Measurements from ENCODE around the gene BTBD10. TPM values are rescaled to one million over a fixed set of nuclear protein-coding genes. Genes with fewer than 3 reads are reported as not detected.

BTBD10 gene
- total RNA-seq, 2 donors from 2014 or later, result 19.8 to 21.5 TPM

GRCh38 chr11:13358596-13359270, 104.3 kb downstream of the BTBD10 start:
- Mint-ChIP-seq H3K4me1 (ENCODE audit: low read depth) (peaks cover 9% of the 10 kb centered on the region), H3K36me3 (ENCODE audit: insufficient read depth in 2 of 2) (peaks cover 2 to 10% of the 10 kb centered on the region in 2 donors), H3K4me3 (no peak overlapping the region), H3K9me3 (no peaks in the 10 kb centered on the region), H3K27ac (no peak overlapping the region), H3K27me3 (ENCODE audit: low read depth) (no peaks in the 10 kb centered on the region)
- DNase-seq (no peak), ATAC-seq (replicated peaks in 1 of 2) (no peak)

GRCh38 chr11:13357232-13357631, 105.8 kb downstream of the BTBD10 start:
- peaks cover 2 to 10% of the 10 kb centered on the region in 2 donors for H3K36me3 Mint-ChIP-seq (ENCODE audit: insufficient read depth in 2 of 2)
- no peaks in the 10 kb centered on the region for H3K9me3 Mint-ChIP-seq
- peaks cover 9% of the 10 kb centered on the region for H3K4me1 Mint-ChIP-seq (ENCODE audit: low read depth)
- H3K27ac Mint-ChIP-seq, result no peak overlapping the region
- no peak for DNase-seq
- H3K27me3 Mint-ChIP-seq (ENCODE audit: low read depth), result no peaks in the 10 kb centered on the region
- ATAC-seq (replicated peaks in 1 of 2), result no peak
- H3K4me3 Mint-ChIP-seq, result no peak overlapping the region

- H3K9me3 Mint-ChIP-seq, result no peaks in the 10 kb centered on the region
- DNase-seq, result no peak
- H3K36me3 Mint-ChIP-seq (ENCODE audit: insufficient read depth in 2 of 2), result peaks cover 0 to 7% of the 10 kb centered on the region in 2 donors
- H3K4me1 Mint-ChIP-seq (ENCODE audit: low read depth), result peaks cover 9% of the 10 kb centered on the region
- no peaks in the 10 kb centered on the region for H3K27me3 Mint-ChIP-seq (ENCODE audit: low read depth)
- ATAC-seq (replicated peaks in 1 of 2), result no peak
- H3K4me3 Mint-ChIP-seq, result no peak overlapping the region
- H3K27ac Mint-ChIP-seq, result no peak overlapping the region
These were observed 107.8 kb downstream of the BTBD10 start for GRCh38 chr11:13355191-13355590.

- ATAC-seq (replicated peaks in 1 of 2) (no peak), DNase-seq (no peak)
- H3K4me1 Mint-ChIP-seq (ENCODE audit: low read depth), result peaks cover 9% of the 10 kb centered on the region
- no peak overlapping the region for H3K4me3 Mint-ChIP-seq
- H3K36me3 Mint-ChIP-seq (ENCODE audit: insufficient read depth in 2 of 2), result peaks cover 0 to 7% of the 10 kb centered on the region in 2 donors
- H3K9me3 Mint-ChIP-seq, result no peaks in the 10 kb centered on the region
- no peak overlapping the region for H3K27ac Mint-ChIP-seq
- H3K27me3 Mint-ChIP-seq (ENCODE audit: low read depth), result no peaks in the 10 kb centered on the region
These were observed 108.7 kb downstream of the BTBD10 start for GRCh38 chr11:13354335-13354734.

GRCh38 chr11:13352711-13353110, 110.3 kb downstream of the BTBD10 start:
- Mint-ChIP-seq H3K4me1 (ENCODE audit: low read depth) (peaks cover 10% of the 10 kb centered on the region), H3K27ac (no peak overlapping the region), H3K4me3 (no peak overlapping the region), H3K9me3 (no peaks in the 10 kb centered on the region), H3K27me3 (ENCODE audit: low read depth) (no peaks in the 10 kb centered on the region), H3K36me3 (ENCODE audit: insufficient read depth in 2 of 2) (peaks cover 0 to 1% of the 10 kb centered on the region in 2 donors)
- no peak for ATAC-seq (replicated peaks in 1 of 2)
- no peak for DNase-seq

- Mint-ChIP-seq H3K36me3 (ENCODE audit: insufficient read depth in 2 of 2) (peaks cover 0 to under 1% of the 10 kb centered on the region in 2 donors), H3K27ac (peak overlapping the region; percentile 54)
- no peak for ATAC-seq (replicated peaks in 1 of 2)
These were observed 113.4 kb downstream of the BTBD10 start for GRCh38 chr11:13349581-13349980.

GRCh38 chr11:13349046-13349445, 114.0 kb downstream of the BTBD10 start:
- ATAC-seq (replicated peaks in 1 of 2) (no peak), DNase-seq (no peak)
- no peaks in the 10 kb centered on the region for H3K9me3 Mint-ChIP-seq
- peaks cover 23% of the 10 kb centered on the region for H3K4me1 Mint-ChIP-seq (ENCODE audit: low read depth)
- H3K27ac Mint-ChIP-seq, result no peak overlapping the region
- H3K36me3 Mint-ChIP-seq (ENCODE audit: insufficient read depth in 2 of 2), result no peaks in the 10 kb centered on the region
- H3K27me3 Mint-ChIP-seq (ENCODE audit: low read depth), result no peaks in the 10 kb centered on the region
- no peak overlapping the region for H3K4me3 Mint-ChIP-seq

More at GRCh38 chr11:13349581-13349980, 113.4 kb downstream of the BTBD10 start:
- Mint-ChIP-seq H3K27me3 (ENCODE audit: low read depth) (no peaks in the 10 kb centered on the region), H3K9me3 (no peaks in the 10 kb centered on the region), H3K4me1 (ENCODE audit: low read depth) (peaks cover 19% of the 10 kb centered on the region), H3K4me3 (no peak overlapping the region)
- DNase-seq, result no peak

- Mint-ChIP-seq H3K4me1 (ENCODE audit: low read depth) (peaks cover 26% of the 10 kb centered on the region), H3K9me3 (no peaks in the 10 kb centered on the region), H3K27me3 (ENCODE audit: low read depth) (no peaks in the 10 kb centered on the region), H3K27ac (peak overlapping the region; percentile 70), H3K36me3 (ENCODE audit: insufficient read depth in 2 of 2) (no peaks in the 10 kb centered on the region), H3K4me3 (no peak overlapping the region)
- ATAC-seq (replicated peaks in 1 of 2) (no peak), DNase-seq (no peak)
These were observed 114.7 kb downstream of the BTBD10 start for GRCh38 chr11:13348305-13348704.

GRCh38 chr11:13347901-13348300, 115.1 kb downstream of the BTBD10 start:
- Mint-ChIP-seq H3K36me3 (ENCODE audit: insufficient read depth in 2 of 2) (no peaks in the 10 kb centered on the region), H3K27ac (peak overlapping the region; percentile 70)

GRCh38 chr11:13346470-13346869, 116.6 kb downstream of the BTBD10 start:
- Mint-ChIP-seq H3K4me1 (ENCODE audit: low read depth) (peaks cover 29% of the 10 kb centered on the region), H3K27me3 (ENCODE audit: low read depth) (no peaks in the 10 kb centered on the region), H3K9me3 (no peaks in the 10 kb centered on the region), H3K36me3 (ENCODE audit: insufficient read depth in 2 of 2) (no peaks in the 10 kb centered on the region), H3K4me3 (no peak overlapping the region), H3K27ac (peak overlapping the region; percentile 14)
- DNase-seq (no peak), ATAC-seq (replicated peaks in 1 of 2) (no peak)

More at GRCh38 chr11:13347901-13348300, 115.1 kb downstream of the BTBD10 start:
- no peaks in the 10 kb centered on the region for H3K27me3 Mint-ChIP-seq (ENCODE audit: low read depth)
- peaks cover 26% of the 10 kb centered on the region for H3K4me1 Mint-ChIP-seq (ENCODE audit: low read depth)
- no peaks in the 10 kb centered on the region for H3K9me3 Mint-ChIP-seq
- DNase-seq (no peak), ATAC-seq (replicated peaks in 1 of 2) (no peak)
- no peak overlapping the region for H3K4me3 Mint-ChIP-seq

GRCh38 chr11:13344818-13345217, 118.2 kb downstream of the BTBD10 start:
- H3K4me3 Mint-ChIP-seq, result no peak overlapping the region
- no peaks in the 10 kb centered on the region for H3K9me3 Mint-ChIP-seq
- ATAC-seq (replicated peaks in 1 of 2) (no peak), DNase-seq (no peak)
- H3K27me3 Mint-ChIP-seq (ENCODE audit: low read depth), result no peaks in the 10 kb centered on the region
- no peaks in the 10 kb centered on the region for H3K36me3 Mint-ChIP-seq (ENCODE audit: insufficient read depth in 2 of 2)
- no peak overlapping the region for H3K27ac Mint-ChIP-seq
- H3K4me1 Mint-ChIP-seq (ENCODE audit: low read depth), result peaks cover 35% of the 10 kb centered on the region

- Mint-ChIP-seq H3K27me3 (ENCODE audit: low read depth) (no peaks in the 10 kb centered on the region), H3K4me1 (ENCODE audit: low read depth) (peaks cover 42% of the 10 kb centered on the region), H3K36me3 (ENCODE audit: insufficient read depth in 2 of 2) (no peaks in the 10 kb centered on the region), H3K27ac (no peak overlapping the region), H3K9me3 (no peaks in the 10 kb centered on the region), H3K4me3 (no peak overlapping the region)
- DNase-seq, result peak; percentile 71 to 76
- ATAC-seq (replicated peaks in 1 of 2), result peak; percentile 38 to 53
These were observed 118.9 kb downstream of the BTBD10 start for GRCh38 chr11:13343931-13344717.

GRCh38 chr11:13343067-13343466, 120.0 kb downstream of the BTBD10 start:
- Mint-ChIP-seq H3K4me1 (ENCODE audit: low read depth) (peaks cover 46% of the 10 kb centered on the region), H3K36me3 (ENCODE audit: insufficient read depth in 2 of 2) (no peaks in the 10 kb centered on the region)

More at GRCh38 chr11:13343067-13343466, 120.0 kb downstream of the BTBD10 start:
- no peaks in the 10 kb centered on the region for H3K9me3 Mint-ChIP-seq
- H3K4me3 Mint-ChIP-seq, result no peak overlapping the region
- H3K27ac Mint-ChIP-seq, result no peak overlapping the region
- no peaks in the 10 kb centered on the region for H3K27me3 Mint-ChIP-seq (ENCODE audit: low read depth)
- no peak for ATAC-seq (replicated peaks in 1 of 2)
- no peak for DNase-seq
